Jurkat, Clone E6-1 (cell line): Measurements from ENCODE around the gene IRF2BP2.

Experiments used
- DNase-seq: peaks from one replicate; pipeline ENCODE4 v3.0.0-alpha.2; 2011; ENCODE audit warnings: low read depth, low spot score
- H3K4me3 ChIP-seq: 2 replicates; pipeline ENCODE4 v1.5.1; 2011; ENCODE audit warnings: mild to moderate bottlenecking, low read length, control low read depth, moderate library complexity

IRF2BP2 gene

GRCh38 chr1:234589854-234590620, 19.9 kb downstream of the IRF2BP2 start:
- H3K4me3 ChIP-seq, result no peak overlapping the region
- no peak for DNase-seq

GRCh38 chr1:234589064-234589800, 20.7 kb downstream of the IRF2BP2 start:
- DNase-seq, result no peak
- H3K4me3 ChIP-seq, result no peak overlapping the region

GRCh38 chr1:234588386-234588785, 21.6 kb downstream of the IRF2BP2 start:
- DNase-seq, result no peak
- no peak overlapping the region for H3K4me3 ChIP-seq

- DNase-seq, result no peak
These were observed 23.0 kb downstream of the IRF2BP2 start for GRCh38 chr1:234586892-234587485.

GRCh38 chr1:234586304-234586703, 23.7 kb downstream of the IRF2BP2 start:
- no peak for DNase-seq
- H3K4me3 ChIP-seq, result no peak overlapping the region

More at GRCh38 chr1:234586892-234587485, 23.0 kb downstream of the IRF2BP2 start:
- no peak overlapping the region for H3K4me3 ChIP-seq

GRCh38 chr1:234585330-234586055, 24.5 kb downstream of the IRF2BP2 start:
- no peak for DNase-seq
- no peak overlapping the region for H3K4me3 ChIP-seq

- no peak overlapping the region for H3K4me3 ChIP-seq
- no peak for DNase-seq
These were observed 25.1 kb downstream of the IRF2BP2 start for GRCh38 chr1:234584926-234585325.

GRCh38 chr1:234584420-234584805, 25.6 kb downstream of the IRF2BP2 start:
- no peak for DNase-seq
- H3K4me3 ChIP-seq, result no peak overlapping the region

GRCh38 chr1:234583755-234584419, 26.1 kb downstream of the IRF2BP2 start:
- H3K4me3 ChIP-seq, result no peak overlapping the region
- DNase-seq, result no peak

GRCh38 chr1:234582681-234583301, 27.2 kb downstream of the IRF2BP2 start:
- H3K4me3 ChIP-seq, result no peak overlapping the region
- DNase-seq, result no peak

GRCh38 chr1:234582186-234582585, 27.8 kb downstream of the IRF2BP2 start:
- DNase-seq, result no peak
- no peak overlapping the region for H3K4me3 ChIP-seq

GRCh38 chr1:234581063-234581714, 28.8 kb downstream of the IRF2BP2 start:
- no peak overlapping the region for H3K4me3 ChIP-seq
- no peak for DNase-seq

GRCh38 chr1:234579967-234580366, 30.0 kb downstream of the IRF2BP2 start:
- no peak overlapping the region for H3K4me3 ChIP-seq
- DNase-seq, result peak; percentile 50

- no peak for DNase-seq
- no peak overlapping the region for H3K4me3 ChIP-seq
These were observed 31.2 kb downstream of the IRF2BP2 start for GRCh38 chr1:234578735-234579134.

GRCh38 chr1:234578087-234578486, 31.9 kb downstream of the IRF2BP2 start:
- H3K4me3 ChIP-seq, result no peak overlapping the region
- no peak for DNase-seq

- H3K4me3 ChIP-seq, result no peak overlapping the region
- peak; percentile 25 for DNase-seq
These were observed 36.2 kb downstream of the IRF2BP2 start for GRCh38 chr1:234573711-234574299.

- no peak overlapping the region for H3K4me3 ChIP-seq
- no peak for DNase-seq
These were observed 37.0 kb downstream of the IRF2BP2 start for GRCh38 chr1:234572966-234573365.

GRCh38 chr1:234571702-234572101, 38.3 kb downstream of the IRF2BP2 start:
- no peak for DNase-seq
- H3K4me3 ChIP-seq, result no peak overlapping the region
